Right cardiac atrium (tissue), 5 donors: ENCODE measurements around the gene JUND. TPM values are rescaled to one million over a fixed set of nuclear protein-coding genes. Genes with fewer than 3 reads are reported as not detected.

Experiments
- ATAC-seq, 2 donors: fragments of 200-7000 bp; cut with Tn5 transposase; one replicate each; pipeline versions ENCODE4 v1.8.0 to v1.9.1; 2020; ENCODE audit warnings: moderate library complexity in 2 of 2, mild to moderate bottlenecking in 1 of 2
- DNase-seq, 3 donors: peaks; one replicate each; pipeline ENCODE4 v3.0.0-alpha.2; 2020
- H3K27ac ChIP-seq: one replicate; pipeline ENCODE4 v1.5.1; 2013; ENCODE audit warnings: mild to moderate bottlenecking, low read length, control low read depth, moderate library complexity
- H3K27me3 ChIP-seq: one replicate; pipeline ENCODE4 v1.6.1; 2013; ENCODE audit not compliant: control insufficient read depth, insufficient read depth
- H3K4me1 ChIP-seq: one replicate; pipeline ENCODE4 v1.6.1; 2013; ENCODE audit warnings: low read length; ENCODE audit not compliant: control insufficient read depth, insufficient read depth
- H3K4me3 ChIP-seq: one replicate; pipeline ENCODE4 v1.5.1; 2013; ENCODE audit warnings: low read length, control low read depth
- H3K9me3 ChIP-seq: one replicate; pipeline ENCODE4 v1.6.1; 2013; ENCODE audit warnings: low read length; ENCODE audit not compliant: control insufficient read depth
- WGBS: extraction: QIAGEN DNeasy Blood & Tissue Kit; methylation state at CpG from one replicate; pipeline ENCODE4 v1.1.7; 2013; 5-methylcytosine and 5-hydroxymethylcytosine counted together
- intact Hi-C, 4 donors: fragments of 100-400 bp; cut with DNase I; formaldehyde crosslinking; loops; one replicate each; pipeline versions ENCODE4 v1.11.0 to v1.14.0; 2022 to 2023
- polyA plus RNA-seq: library from polyadenylated mRNA; stranded (reverse); fragments of 200-250 nt; gene quantifications from one replicate; pipeline ENCODE4 v1.2.3, GENCODE V29; 2013
- total RNA-seq, 4 donors: library from RNA; stranded (reverse); fragmentation: NEBNext Ultra II Directional; extraction: Animal tissue kit (Norgen Biotek cat#: 25700); gene quantifications; one replicate each; pipeline ENCODE4 v1.2.1, GENCODE V29; 2021
- donor health status: healthy with polysubstance abuse.
- donor health status: DM: no; HTN: yes; CAD: no.
- donor health status: DM: no; HTN: no; CAD: no.
- donor health status: DM: no; HTN: yes; CAD: no; lungs with severe emphysema.
- donor health status: DM: yes; HTN: yes; CAD: no.

The JUND gene
- total and polyA plus RNA-seq, 5 donors, result 117 to 233 (median 124) TPM

- Histone ChIP-seq H3K4me3 (no peak overlapping the region), H3K9me3 (no peaks in the 10 kb centered on the region), H3K4me1 (no peaks in the 10 kb centered on the region), H3K27me3 (no peaks in the 10 kb centered on the region), H3K27ac (no peak overlapping the region)
- intact Hi-C loops, result no loop called here
- ATAC-seq (no peak), DNase-seq (peak in 1 of 3 donors; percentile 51)
- WGBS, result 91% methylated on average over 55 of the region's 55 CpGs
These were observed 23.6 kb downstream of the JUND start for GRCh38 chr19:18257503-18258470.

- intact Hi-C loops, result loop anchor here in 3 of 4 donors (5.0 kb wide), 3 partner anchors 43 to 143 kb away; no protein-coding TSS in a partner anchor
- no peak for DNase-seq
These were observed 26.6 kb downstream of the JUND start for GRCh38 chr19:18254546-18255503.

GRCh38 chr19:18253716-18254115, 27.7 kb downstream of the JUND start:
- no peaks in the 10 kb centered on the region for H3K9me3 ChIP-seq
- no peak overlapping the region for H3K27ac ChIP-seq
- WGBS, result 49% methylated on average over 5 of the region's 5 CpGs
- intact Hi-C loops, result loop anchor here in 3 of 4 donors (5.0 kb wide), 3 partner anchors 41 to 141 kb away; no protein-coding TSS in a partner anchor
- H3K27me3 ChIP-seq, result no peaks in the 10 kb centered on the region
- ATAC-seq, result peak in 1 of 2 donors; percentile 17
- no peaks in the 10 kb centered on the region for H3K4me1 ChIP-seq
- no peak for DNase-seq
- no peak overlapping the region for H3K4me3 ChIP-seq

More at GRCh38 chr19:18254546-18255503, 26.6 kb downstream of the JUND start:
- no peak for ATAC-seq
- Histone ChIP-seq H3K9me3 (no peaks in the 10 kb centered on the region), H3K27me3 (no peaks in the 10 kb centered on the region), H3K4me3 (no peak overlapping the region), H3K4me1 (no peaks in the 10 kb centered on the region), H3K27ac (no peak overlapping the region)
- WGBS, result 19% methylated on average over 24 of the region's 24 CpGs

- no peak for ATAC-seq
- Histone ChIP-seq H3K27ac (no peak overlapping the region), H3K9me3 (no peaks in the 10 kb centered on the region), H3K4me1 (no peaks in the 10 kb centered on the region), H3K27me3 (no peaks in the 10 kb centered on the region), H3K4me3 (no peak overlapping the region)
- WGBS, result 86% methylated on average over 4 of the region's 4 CpGs
- intact Hi-C loops, result loop anchor here in 3 of 4 donors (5.0 kb wide), 3 partner anchors 41 to 141 kb away; no protein-coding TSS in a partner anchor
- DNase-seq, result no peak
These were observed 28.3 kb downstream of the JUND start for GRCh38 chr19:18253130-18253529.

- intact Hi-C loops, result loop anchor here in 3 of 4 donors (5.0 kb wide), 3 partner anchors 40 to 140 kb away; no protein-coding TSS in a partner anchor
- DNase-seq, result no peak
- WGBS, result 70% methylated on average over 7 of the region's 7 CpGs
These were observed 29.1 kb downstream of the JUND start for GRCh38 chr19:18252370-18252717.

GRCh38 chr19:18251587-18252369, 29.6 kb downstream of the JUND start:
- peak; percentile 66 to 83 (median 83) for DNase-seq
- intact Hi-C loops, result loop anchor here in 3 of 4 donors (2.0 to 5.0 kb wide), 4 partner anchors 39 to 139 kb away; no protein-coding TSS in a partner anchor

More at GRCh38 chr19:18252370-18252717, 29.1 kb downstream of the JUND start:
- Histone ChIP-seq H3K27me3 (no peaks in the 10 kb centered on the region), H3K27ac (no peak overlapping the region), H3K4me3 (no peak overlapping the region), H3K9me3 (no peaks in the 10 kb centered on the region), H3K4me1 (no peaks in the 10 kb centered on the region)
- no peak for ATAC-seq

GRCh38 chr19:18249834-18250233, 31.6 kb downstream of the JUND start:
- no peak overlapping the region for H3K4me3 ChIP-seq
- DNase-seq (no peak), ATAC-seq (no peak)
- intact Hi-C loops, result loop anchor here (2.0 to 5.0 kb wide), 4 partner anchors 38 to 138 kb away; no protein-coding TSS in a partner anchor
- no peak overlapping the region for H3K27ac ChIP-seq
- H3K4me1 ChIP-seq, result no peaks in the 10 kb centered on the region
- 92% methylated on average over 5 of the region's 5 CpGs for WGBS
- H3K9me3 ChIP-seq, result no peaks in the 10 kb centered on the region
- no peaks in the 10 kb centered on the region for H3K27me3 ChIP-seq

More at GRCh38 chr19:18251587-18252369, 29.6 kb downstream of the JUND start:
- H3K4me1 ChIP-seq, result no peaks in the 10 kb centered on the region
- H3K4me3 ChIP-seq, result no peak overlapping the region
- 19% methylated on average over 23 of the region's 23 CpGs for whole genome bisulfite sequencing
- H3K27me3 ChIP-seq, result no peaks in the 10 kb centered on the region
- no peak overlapping the region for H3K27ac ChIP-seq
- H3K9me3 ChIP-seq, result no peaks in the 10 kb centered on the region
- ATAC-seq, result peak; percentile 62 to 66

GRCh38 chr19:18245297-18245696, 36.1 kb downstream of the JUND start:
- no peak for ATAC-seq
- Histone ChIP-seq H3K9me3 (no peaks in the 10 kb centered on the region), H3K27me3 (no peaks in the 10 kb centered on the region), H3K4me3 (no peak overlapping the region), H3K27ac (no peak overlapping the region), H3K4me1 (no peaks in the 10 kb centered on the region)
- intact Hi-C loops, result loop anchor here in 1 of 4 donors (5.0 kb wide), 1 partner anchor 33 kb away; no protein-coding TSS in a partner anchor
- DNase-seq, result no peak
- WGBS, result 70% methylated on average over 7 of the region's 7 CpGs

- intact Hi-C loops, result no loop called here
- DNase-seq (peak in 1 of 3 donors; percentile 29), ATAC-seq (no peak)
- Histone ChIP-seq H3K27me3 (no peaks in the 10 kb centered on the region), H3K4me1 (no peaks in the 10 kb centered on the region), H3K4me3 (no peak overlapping the region), H3K27ac (no peak overlapping the region), H3K9me3 (no peaks in the 10 kb centered on the region)
- 29% methylated on average over 12 of the region's 12 CpGs for WGBS
These were observed 42.1 kb downstream of the JUND start for GRCh38 chr19:18239303-18239702.

GRCh38 chr19:18234194-18234593, 47.2 kb downstream of the JUND start:
- ATAC-seq (no peak), DNase-seq (no peak)
- Histone ChIP-seq H3K27ac (no peak overlapping the region), H3K4me1 (no peaks in the 10 kb centered on the region), H3K4me3 (no peak overlapping the region), H3K27me3 (no peaks in the 10 kb centered on the region), H3K9me3 (peaks cover 4% of the 10 kb centered on the region)
- intact Hi-C loops, result no loop called here
- 30% methylated on average over 6 of the region's 6 CpGs for WGBS
